GM23248 (cell line): Measurements from ENCODE around the gene MYO7B.

ENCODE experiments used
- EZH2 ChIP-seq: fragments of 200-600 bp; sonication (generic); IDR thresholded peaks from 2 replicates; pipeline ENCODE4 v1.6.1; 2018; ENCODE audit warnings: antibody characterized with exemption, mild to moderate bottlenecking; ENCODE audit not compliant: insufficient read depth, poor library complexity, severe bottlenecking
- EZH2phosphoT487 ChIP-seq: fragments of 200-600 bp; sonication (generic); IDR thresholded peaks from 2 replicates; pipeline ENCODE4 v1.6.1; 2018; ENCODE audit warnings: antibody characterized with exemption, moderate library complexity, mild to moderate bottlenecking, low read depth; ENCODE audit not compliant: insufficient read depth

DNA sequence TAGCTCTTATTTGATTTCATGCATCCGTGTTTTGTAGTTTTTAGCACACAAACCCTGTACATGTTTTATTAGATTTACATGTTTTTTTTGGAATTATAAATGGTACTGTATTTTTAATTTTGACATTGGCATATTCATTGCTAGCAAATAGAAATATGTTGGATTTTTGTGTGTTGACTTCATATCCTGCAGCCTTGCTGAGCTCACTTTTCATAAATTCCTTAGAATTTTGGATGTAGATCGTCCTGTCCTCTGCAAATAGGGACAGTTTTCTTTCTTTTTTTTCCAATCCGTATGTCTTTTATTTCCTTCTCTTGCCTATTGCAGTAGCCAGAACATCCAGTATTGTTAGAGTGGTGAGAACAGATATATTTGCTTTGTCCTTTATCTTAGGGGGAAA lies 63.7 kb downstream of the MYO7B start:
- TF ChIP-seq EZH2 (no peak), EZH2phosphoT487 (no peak)
